Hepatocyte (in vitro differentiated cells): ENCODE results near the gene ANKS1B. TPM values are rescaled to one million over a fixed set of nuclear protein-coding genes. Genes with fewer than 3 reads are reported as not detected.

Source experiments
- DNase-seq: peaks from one replicate; pipeline ENCODE4 v3.0.0-alpha.2; 2016; ENCODE audit warnings: low spot score
- H2AFZ ChIP-seq: fragments of 200-600 bp; sonication (generic); 2 replicates; pipeline ENCODE4 v1.6.0; 2016; ENCODE audit warnings: antibody characterized with exemption, mild to moderate bottlenecking
- H3K27ac ChIP-seq: fragments of 200-600 bp; sonication (generic); 2 replicates; pipeline ENCODE4 v1.5.1; 2016; ENCODE audit warnings: mild to moderate bottlenecking
- H3K27me3 ChIP-seq: fragments of 200-600 bp; sonication (generic); 2 replicates; pipeline ENCODE4 v1.6.1; 2016
- H3K36me3 ChIP-seq: fragments of 200-600 bp; sonication (generic); replicated peaks from 2 replicates; pipeline ENCODE4 v1.5.1; 2016; ENCODE audit warnings: low read depth; ENCODE audit not compliant: insufficient read depth
- H3K4me1 ChIP-seq: fragments of 200-600 bp; sonication (generic); 2 replicates; pipeline ENCODE4 v1.5.1; 2016; ENCODE audit warnings: mild to moderate bottlenecking, moderate library complexity; ENCODE audit not compliant: insufficient read depth
- H3K4me2 ChIP-seq: fragments of 200-600 bp; sonication (generic); 2 replicates; pipeline ENCODE4 v1.6.0; 2016
- H3K4me3 ChIP-seq: fragments of 200-600 bp; sonication (generic); 2 replicates; pipeline ENCODE4 v1.5.1; 2016; ENCODE audit warnings: mild to moderate bottlenecking
- H3K79me2 ChIP-seq: fragments of 200-600 bp; sonication (generic); 2 replicates; pipeline ENCODE4 v1.6.0; 2017; ENCODE audit warnings: mild to moderate bottlenecking
- H3K9me2 ChIP-seq: fragments of 200-600 bp; sonication (generic); replicated peaks from 2 replicates; pipeline ENCODE4 v1.6.0; 2017; ENCODE audit warnings: mild to moderate bottlenecking; ENCODE audit not compliant: insufficient read depth
- H3K9me3 ChIP-seq: fragments of 200-600 bp; sonication (generic); 2 replicates; pipeline ENCODE4 v1.5.1; 2016; ENCODE audit warnings: low read depth, mild to moderate bottlenecking
- H4K20me1 ChIP-seq: fragments of 200-600 bp; sonication (generic); 2 replicates; pipeline ENCODE4 v1.6.0; 2016; ENCODE audit warnings: mild to moderate bottlenecking; ENCODE audit not compliant: insufficient read depth, poor library complexity, severe bottlenecking
- CTCF ChIP-seq: fragments of 200-600 bp; sonication (generic); IDR thresholded peaks from 2 replicates; pipeline ENCODE4 v1.5.1; 2016; ENCODE audit warnings: antibody characterized with exemption, mild to moderate bottlenecking; ENCODE audit not compliant: poor library complexity
- EZH2 ChIP-seq: fragments of 200-600 bp; sonication (generic); IDR thresholded peaks from 2 replicates; pipeline ENCODE4 v1.6.1; 2016; ENCODE audit warnings: antibody characterized with exemption, mild to moderate bottlenecking, borderline replicate concordance
- EZH2phosphoT487 ChIP-seq: fragments of 200-600 bp; sonication (generic); IDR thresholded peaks from one replicate; pipeline ENCODE4 v1.6.1; 2018; ENCODE audit warnings: antibody characterized with exemption, mild to moderate bottlenecking, low read depth, moderate library complexity; ENCODE audit not compliant: unreplicated experiment, severe bottlenecking
- WGBS: methylation state at CpG from one replicate; pipeline ENCODE4 v1.1.6; 2016; ENCODE audit warnings: low lambda C conversion rate; ENCODE audit errors: missing lambda C conversion rate; 5-methylcytosine and 5-hydroxymethylcytosine counted together
- polyA plus RNA-seq: library from polyadenylated mRNA; unstranded; fragments of >200 nt; fragmentation: Nextera tagmentation; extraction: Ambion mirVana; gene quantifications from 2 replicates; pipeline ENCODE4 v1.2.1, GENCODE V29; 2016
- total RNA-seq: library from RNA; depleted of rRNA; stranded (reverse); fragments of >200 nt; gene quantifications from 2 replicates; pipeline ENCODE4 v1.2.3, GENCODE V29; 2014

The ANKS1B gene
- total and polyA plus RNA-seq, 2 experiments from 2014 or later = 1.6 to 2.2 TPM

GRCh38 chr12:98885778-98886177 lies 1099.0 kb downstream of the ANKS1B start:
- 54% methylated on average over 2 of the region's 2 CpGs for whole genome bisulfite sequencing
- TF ChIP-seq EZH2 = no peak
- TF ChIP-seq EZH2phosphoT487 = no peak
- TF ChIP-seq CTCF = no peak
- Histone ChIP-seq H3K4me3 (no peak overlapping the region), H3K4me2 (no peak overlapping the region), H2AFZ (no peak overlapping the region), H3K36me3 (no peaks in the 10 kb centered on the region), H3K27ac (no peak overlapping the region), H3K4me1 (no peaks in the 10 kb centered on the region), H3K9me2 (no peaks in the 10 kb centered on the region), H4K20me1 (no peaks in the 10 kb centered on the region), H3K27me3 (peaks cover 47% of the 10 kb centered on the region), H3K9me3 (no peaks in the 10 kb centered on the region), H3K79me2 (no peaks in the 10 kb centered on the region)
- DNase-seq = no peak

GRCh38 chr12:98883231-98883630 lies 1101.5 kb downstream of the ANKS1B start:
- TF ChIP-seq CTCF = no peak
- TF ChIP-seq EZH2phosphoT487 = no peak
- no peak for TF ChIP-seq EZH2
- DNase-seq = no peak
- no peaks in the 10 kb centered on the region for H3K36me3 ChIP-seq
- no peaks in the 10 kb centered on the region for H4K20me1 ChIP-seq
- no peak overlapping the region for H3K4me2 ChIP-seq
- H3K4me1 ChIP-seq = no peaks in the 10 kb centered on the region
- H3K9me3 ChIP-seq = no peaks in the 10 kb centered on the region
- no peaks in the 10 kb centered on the region for H3K79me2 ChIP-seq
- H3K4me3 ChIP-seq = no peak overlapping the region
- WGBS = 73% methylated on average over 2 of the region's 2 CpGs
- H2AFZ ChIP-seq = no peak overlapping the region
- no peak overlapping the region for H3K27ac ChIP-seq
- peaks cover 28% of the 10 kb centered on the region for H3K27me3 ChIP-seq
- no peaks in the 10 kb centered on the region for H3K9me2 ChIP-seq

GRCh38 chr12:98882526-98882925 lies 1102.2 kb downstream of the ANKS1B start:
- TF ChIP-seq EZH2phosphoT487 = no peak
- TF ChIP-seq EZH2 = no peak
- no peak for TF ChIP-seq CTCF
- H3K27ac ChIP-seq = no peak overlapping the region
- H2AFZ ChIP-seq = no peak overlapping the region
- H3K27me3 ChIP-seq = peaks cover 28% of the 10 kb centered on the region
- H3K9me2 ChIP-seq = no peaks in the 10 kb centered on the region
- no peaks in the 10 kb centered on the region for H3K4me1 ChIP-seq
- no peak overlapping the region for H3K4me3 ChIP-seq
- H3K79me2 ChIP-seq = no peaks in the 10 kb centered on the region
- no peak for DNase-seq
- WGBS = 74% methylated on average over 1 of the region's 1 CpG
- H3K9me3 ChIP-seq = no peaks in the 10 kb centered on the region
- H3K4me2 ChIP-seq = no peak overlapping the region
- no peaks in the 10 kb centered on the region for H3K36me3 ChIP-seq
- H4K20me1 ChIP-seq = no peaks in the 10 kb centered on the region

GRCh38 chr12:98873776-98874175 lies 1111.0 kb downstream of the ANKS1B start:
- H3K4me3 ChIP-seq = no peak overlapping the region
- TF ChIP-seq CTCF (no peak), EZH2phosphoT487 (no peak), EZH2 (no peak)
- H3K9me2 ChIP-seq = no peaks in the 10 kb centered on the region
- H4K20me1 ChIP-seq = no peaks in the 10 kb centered on the region
- no peaks in the 10 kb centered on the region for H3K4me1 ChIP-seq
- no peaks in the 10 kb centered on the region for H3K36me3 ChIP-seq
- H3K4me2 ChIP-seq = no peak overlapping the region
- H3K9me3 ChIP-seq = no peaks in the 10 kb centered on the region
- DNase-seq = no peak
- WGBS = 50% methylated on average over 1 of the region's 1 CpG
- no peak overlapping the region for H2AFZ ChIP-seq
- H3K27ac ChIP-seq = no peak overlapping the region
- H3K27me3 ChIP-seq = no peaks in the 10 kb centered on the region
- no peaks in the 10 kb centered on the region for H3K79me2 ChIP-seq
